H54 (cell line): ENCODE measurements around the gene LDLRAP1.
A peak's percentile ranks its signal among the peaks of the same experiment; 100 is the strongest.

ENCODE experiments used
- DNase-seq: peaks from one replicate; pipeline ENCODE4 v3.0.0; 2011; ENCODE audit warnings: low spot score, mixed read lengths; ENCODE audit not compliant: insufficient read length
- FAIRE-seq: peaks from 3 replicates; lab custom pipeline; 2011; peaks lifted over from hg19 to GRCh38; lab: Jason Lieb, UNC
- POLR2A ChIP-seq: IDR thresholded peaks from 2 replicates; pipeline ENCODE4 v1.6.1; 2011; ENCODE audit warnings: low read depth, mild to moderate bottlenecking, low read length

Gene LDLRAP1

DNA sequence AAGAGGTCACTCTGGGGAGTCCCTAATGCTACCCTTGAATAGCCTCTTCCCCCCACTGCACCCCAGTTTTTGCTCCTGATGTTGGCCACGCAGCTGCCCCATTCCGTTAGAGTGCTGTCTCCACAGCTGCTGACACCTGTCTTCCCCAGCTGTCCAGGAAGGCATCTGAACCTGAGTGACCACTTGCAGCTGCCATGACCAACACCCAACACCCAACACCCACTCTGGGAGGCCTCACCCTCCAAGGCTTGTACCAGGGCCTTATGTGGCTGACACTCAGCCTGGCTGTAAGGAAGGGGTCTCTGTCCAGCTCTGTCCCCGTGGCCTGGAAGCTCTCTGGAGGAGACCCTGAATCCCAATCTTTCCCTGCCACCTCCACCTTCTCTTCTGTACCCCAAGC is 26.7 kb upstream of the LDLRAP1 start:
- DNase-seq (no peak), FAIRE-seq (no peak)
- TF ChIP-seq POLR2A, result no peak

DNA sequence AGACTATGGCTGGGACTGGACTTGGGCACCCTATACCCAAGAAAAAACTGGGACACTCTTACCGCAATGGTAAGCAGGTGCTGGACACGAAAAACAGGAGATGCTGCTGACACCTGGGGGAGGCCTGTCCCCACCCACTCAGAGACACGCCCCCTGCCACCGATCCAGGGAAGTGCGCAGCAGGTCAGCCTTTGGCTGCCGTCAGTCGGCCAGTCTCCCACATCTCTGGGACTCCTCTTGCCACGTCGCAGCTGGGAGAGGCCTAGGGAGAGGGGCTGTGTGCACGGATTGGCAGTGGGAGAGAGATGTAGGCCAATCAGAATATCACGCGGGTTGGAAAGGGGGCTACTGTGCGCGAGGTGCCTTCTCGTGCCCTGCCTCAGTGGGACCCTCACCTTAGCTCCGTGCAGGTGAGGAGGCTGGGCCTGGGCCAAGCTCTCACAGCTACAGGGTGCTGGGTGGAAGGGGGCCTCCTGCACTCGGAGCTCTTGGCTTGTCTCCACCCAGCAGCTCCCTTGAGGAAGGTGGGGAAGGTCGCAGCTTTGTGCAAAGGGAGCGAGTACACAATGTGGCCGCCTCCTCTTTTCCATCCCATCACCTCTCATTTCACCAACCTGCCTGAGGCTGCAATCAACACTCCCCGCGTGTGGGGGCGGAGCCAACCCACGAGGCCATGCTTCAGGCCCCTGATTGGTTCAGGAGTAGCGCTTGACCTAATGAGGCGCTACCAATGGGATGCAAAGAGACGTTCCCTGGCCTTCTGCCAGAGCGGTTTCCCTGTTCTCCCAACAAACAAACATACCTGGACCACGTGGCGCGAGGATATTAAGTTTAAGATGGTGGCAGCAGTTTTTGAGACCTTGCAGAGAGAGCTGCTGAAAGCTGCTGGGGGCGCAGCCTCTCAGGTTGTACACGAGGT is 25.7 kb upstream of the LDLRAP1 start:
- no peak for FAIRE-seq
- TF ChIP-seq POLR2A, result no peak
- no peak for DNase-seq

GRCh38 chr1:25519624-25520023 is 23.8 kb upstream of the LDLRAP1 start:
- DNase-seq (peak; percentile 63), FAIRE-seq (no peak)
- TF ChIP-seq POLR2A, result no peak

GRCh38 chr1:25520446-25521061 is 22.9 kb upstream of the LDLRAP1 start:
- no peak for DNase-seq
- no peak for FAIRE-seq
- TF ChIP-seq POLR2A, result no peak

- no peak for FAIRE-seq
Observed at GRCh38 chr1:25522031-25522655, 21.3 kb upstream of the LDLRAP1 start.

GRCh38 chr1:25523542-25523941 is 19.9 kb upstream of the LDLRAP1 start:
- TF ChIP-seq POLR2A, result no peak
- DNase-seq, result no peak
- no peak for FAIRE-seq

More at GRCh38 chr1:25522031-25522655, 21.3 kb upstream of the LDLRAP1 start:
- no peak for DNase-seq
- TF ChIP-seq POLR2A, result no peak

DNA sequence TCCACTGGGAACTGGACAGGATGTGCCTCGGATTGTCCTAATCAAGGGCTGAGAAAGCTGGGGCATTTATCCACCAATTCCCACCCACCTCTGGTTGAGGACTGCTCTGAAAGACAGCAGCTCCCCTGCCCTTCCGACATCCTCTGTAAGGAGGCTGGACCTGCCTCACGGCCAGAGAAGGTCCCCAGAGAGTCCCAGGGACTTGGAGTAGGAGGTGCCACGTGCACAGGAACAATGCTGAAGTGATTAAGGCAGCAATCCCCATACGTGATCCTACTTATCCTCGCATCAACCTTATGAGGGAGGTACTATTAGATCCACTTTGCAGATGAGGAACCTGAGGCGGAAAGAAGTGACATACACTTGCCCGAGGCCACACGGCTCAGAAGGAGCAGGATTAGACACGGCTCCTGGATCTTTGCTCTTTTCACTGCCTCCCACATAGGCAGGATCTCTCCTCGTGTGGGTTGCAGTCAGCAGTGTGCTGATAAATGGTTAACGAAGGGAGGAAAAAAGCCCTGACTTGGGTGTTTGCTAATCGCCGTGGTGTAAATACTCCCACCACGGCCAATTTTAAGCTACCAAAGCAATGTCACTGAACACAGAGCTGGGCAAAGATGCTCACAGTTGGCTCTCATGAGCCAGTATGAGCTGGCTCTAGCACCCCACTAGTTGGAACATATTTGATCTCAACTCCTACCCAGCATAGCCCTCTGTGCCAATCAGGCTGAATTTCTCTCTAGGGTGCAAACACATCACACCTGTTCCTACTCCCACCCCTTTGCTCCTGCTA is 18.6 kb upstream of the LDLRAP1 start:
- DNase-seq, result no peak
- FAIRE-seq, result no peak
- no peak for TF ChIP-seq POLR2A

- FAIRE-seq (no peak), DNase-seq (no peak)
- TF ChIP-seq POLR2A, result no peak
Observed at GRCh38 chr1:25525361-25525688, 18.1 kb upstream of the LDLRAP1 start.

DNA sequence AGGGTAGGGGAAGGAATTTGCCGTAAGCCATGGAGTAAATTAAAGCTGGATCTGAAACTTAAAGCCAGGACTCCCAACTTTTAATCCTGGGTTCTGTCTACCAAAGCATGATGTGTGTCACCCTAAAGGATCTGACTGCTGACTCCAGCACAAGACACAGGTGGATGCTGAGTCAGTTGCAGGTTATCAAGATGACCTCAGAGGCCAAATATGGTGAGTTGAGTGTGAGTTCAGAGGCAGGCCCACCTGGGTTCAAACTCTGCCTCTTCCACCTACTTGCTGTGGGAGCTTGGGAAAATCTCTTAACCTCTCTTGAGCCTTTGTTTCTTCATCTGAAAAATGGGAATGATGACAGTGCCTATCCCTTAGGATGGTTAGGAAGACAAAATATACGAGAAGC is 16.7 kb upstream of the LDLRAP1 start:
- no peak for DNase-seq
- TF ChIP-seq POLR2A, result no peak
- no peak for FAIRE-seq

DNA sequence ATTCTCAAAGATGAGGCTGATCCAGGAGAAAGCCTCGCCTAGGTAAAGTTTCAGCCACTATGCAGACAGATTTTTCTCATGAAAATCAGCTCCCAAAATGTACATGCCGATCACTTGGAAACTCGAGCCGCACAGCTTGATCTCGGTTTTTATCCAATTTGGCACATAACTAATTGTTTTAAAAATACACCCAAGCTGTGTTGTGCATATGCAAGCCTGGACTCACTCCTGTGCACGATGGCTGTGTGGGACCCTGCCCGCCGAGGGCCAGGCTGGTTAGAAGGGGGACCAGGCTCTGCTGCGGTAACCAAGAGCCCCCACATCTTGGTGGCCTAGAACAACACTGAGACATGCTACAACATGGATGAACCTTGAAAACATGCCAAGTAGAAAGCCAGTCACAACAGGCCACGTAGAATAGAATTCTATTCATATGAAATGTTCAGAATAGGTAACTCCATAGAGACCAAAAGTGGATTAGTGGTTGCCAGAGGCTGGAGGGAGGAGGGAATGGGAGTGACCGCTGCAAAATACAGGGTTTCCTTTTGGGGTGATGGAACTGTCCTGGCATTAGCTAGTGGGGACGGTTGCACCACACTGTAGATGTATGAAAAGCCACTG is 16.1 kb upstream of the LDLRAP1 start:
- FAIRE-seq (no peak), DNase-seq (no peak)
- no peak for TF ChIP-seq POLR2A

GRCh38 chr1:25527946-25528595 is 15.3 kb upstream of the LDLRAP1 start:
- no peak for DNase-seq
- no peak for FAIRE-seq
- TF ChIP-seq POLR2A, result no peak

- FAIRE-seq (no peak), DNase-seq (no peak)
- TF ChIP-seq POLR2A, result no peak
Observed at GRCh38 chr1:25528881-25529517, 14.4 kb upstream of the LDLRAP1 start.
